HAP-1 (cell line): Measurements from ENCODE around the gene CCDC85C.
A peak's percentile ranks its signal among the peaks of the same experiment; 100 is the strongest.

Experiments
- DNase-seq, 2 experiments: peaks; one replicate each; pipeline ENCODE4 v3.0.0-alpha.2; 2016 to 2020; ENCODE audit warnings: low spot score in 2 of 2
- H3K27me3 ChIP-seq: fragments of 250-450 bp; sonication (Bioruptor Pico); 2 replicates; pipeline ENCODE4 v1.5.1; 2020; ENCODE audit warnings: low read depth, mild to moderate bottlenecking, moderate library complexity
- H3K36me3 ChIP-seq: fragments of 250-450 bp; sonication (Bioruptor Pico); replicated peaks from 2 replicates; pipeline ENCODE4 v1.5.1; 2020; ENCODE audit warnings: mild to moderate bottlenecking
- H3K4me1 ChIP-seq: fragments of 250-450 bp; sonication (Bioruptor Pico); 2 replicates; pipeline ENCODE4 v1.5.1; 2020; ENCODE audit warnings: mild to moderate bottlenecking
- H3K4me3 ChIP-seq: fragments of 250-450 bp; sonication (Bioruptor Pico); 2 replicates; pipeline ENCODE4 v1.5.1; 2020; ENCODE audit warnings: mild to moderate bottlenecking, moderate library complexity
- H3K9me3 ChIP-seq: fragments of 250-450 bp; sonication (Bioruptor Pico); 2 replicates; pipeline ENCODE4 v1.5.1; 2020; ENCODE audit warnings: mild to moderate bottlenecking, moderate library complexity
- in situ Hi-C: fragments of 300-500 bp; cut with MboI; formaldehyde crosslinking; loops from 3 replicates; pipeline ENCODE4 v1.14.3; 2020; ENCODE audit warnings: low sequenced_read_pairs, inconsistent platforms, mixed read lengths

CCDC85C gene

GRCh38 chr14:99518441-99519346 lies 85.3 kb downstream of the CCDC85C start:
- in situ Hi-C loops: no loop called here
- peak; percentile 38 to 83 for DNase-seq
- peaks cover 15% of the 10 kb centered on the region for H3K36me3 ChIP-seq

GRCh38 chr14:99517643-99518381 lies 86.2 kb downstream of the CCDC85C start:
- DNase-seq: no peak
- Histone ChIP-seq H3K36me3 (peaks cover 16% of the 10 kb centered on the region), H3K4me3 (no peak overlapping the region), H3K9me3 (no peaks in the 10 kb centered on the region), H3K4me1 (peaks cover 3% of the 10 kb centered on the region), H3K27me3 (no peaks in the 10 kb centered on the region)
- in situ Hi-C loops: no loop called here

More at GRCh38 chr14:99518441-99519346, 85.3 kb downstream of the CCDC85C start:
- Histone ChIP-seq H3K27me3 (no peaks in the 10 kb centered on the region), H3K9me3 (no peaks in the 10 kb centered on the region), H3K4me1 (peaks cover 11% of the 10 kb centered on the region), H3K4me3 (no peak overlapping the region)

- Histone ChIP-seq H3K27me3 (no peaks in the 10 kb centered on the region), H3K4me3 (no peak overlapping the region), H3K4me1 (no peaks in the 10 kb centered on the region), H3K9me3 (no peaks in the 10 kb centered on the region), H3K36me3 (peaks cover 18% of the 10 kb centered on the region)
- peak in 1 of 2 experiments; percentile 6 for DNase-seq
- in situ Hi-C loops: no loop called here
Measured at GRCh38 chr14:99516871-99517642, 87.0 kb downstream of the CCDC85C start.

- Histone ChIP-seq H3K4me1 (no peaks in the 10 kb centered on the region), H3K9me3 (no peaks in the 10 kb centered on the region), H3K4me3 (no peak overlapping the region), H3K36me3 (peaks cover 22% of the 10 kb centered on the region), H3K27me3 (no peaks in the 10 kb centered on the region)
- in situ Hi-C loops: no loop called here
- peak in 1 of 2 experiments; percentile 7 for DNase-seq
Measured at GRCh38 chr14:99516156-99516870, 87.7 kb downstream of the CCDC85C start.

GRCh38 chr14:99515301-99516155 lies 88.5 kb downstream of the CCDC85C start:
- Histone ChIP-seq H3K4me1 (no peaks in the 10 kb centered on the region), H3K4me3 (no peak overlapping the region), H3K27me3 (no peaks in the 10 kb centered on the region), H3K9me3 (no peaks in the 10 kb centered on the region), H3K36me3 (peaks cover 19% of the 10 kb centered on the region)
- in situ Hi-C loops: no loop called here
- peak in 1 of 2 experiments; percentile 6 for DNase-seq

GRCh38 chr14:99514552-99515300 lies 89.3 kb downstream of the CCDC85C start:
- DNase-seq: peak in 1 of 2 experiments; percentile 8
- Histone ChIP-seq H3K9me3 (no peaks in the 10 kb centered on the region), H3K36me3 (peaks cover 20% of the 10 kb centered on the region), H3K4me1 (no peaks in the 10 kb centered on the region), H3K27me3 (no peaks in the 10 kb centered on the region), H3K4me3 (no peak overlapping the region)
- in situ Hi-C loops: no loop called here

GRCh38 chr14:99513946-99514551 lies 90.0 kb downstream of the CCDC85C start:
- no peaks in the 10 kb centered on the region for H3K27me3 ChIP-seq
- no peak overlapping the region for H3K4me3 ChIP-seq
- no peaks in the 10 kb centered on the region for H3K9me3 ChIP-seq
- in situ Hi-C loops: no loop called here
- peaks cover 25% of the 10 kb centered on the region for H3K36me3 ChIP-seq
- peak in 1 of 2 experiments; percentile 8 for DNase-seq
- H3K4me1 ChIP-seq: no peaks in the 10 kb centered on the region

GRCh38 chr14:99513183-99513694 lies 90.8 kb downstream of the CCDC85C start:
- H3K36me3 ChIP-seq: peaks cover 34% of the 10 kb centered on the region
- DNase-seq: peak in 1 of 2 experiments; percentile 7
- no peak overlapping the region for H3K4me3 ChIP-seq
- in situ Hi-C loops: no loop called here
- no peaks in the 10 kb centered on the region for H3K4me1 ChIP-seq
- H3K27me3 ChIP-seq: no peaks in the 10 kb centered on the region
- no peaks in the 10 kb centered on the region for H3K9me3 ChIP-seq

GRCh38 chr14:99512571-99513182 lies 91.3 kb downstream of the CCDC85C start:
- H3K27me3 ChIP-seq: no peaks in the 10 kb centered on the region
- peak in 1 of 2 experiments; percentile 6 for DNase-seq
- in situ Hi-C loops: no loop called here
- H3K9me3 ChIP-seq: no peaks in the 10 kb centered on the region
- no peak overlapping the region for H3K4me3 ChIP-seq
- H3K36me3 ChIP-seq: peaks cover 38% of the 10 kb centered on the region
- H3K4me1 ChIP-seq: no peaks in the 10 kb centered on the region

GRCh38 chr14:99512110-99512449 lies 91.9 kb downstream of the CCDC85C start:
- in situ Hi-C loops: no loop called here
- no peak for DNase-seq
- H3K36me3 ChIP-seq: peaks cover 44% of the 10 kb centered on the region
- H3K27me3 ChIP-seq: no peaks in the 10 kb centered on the region
- no peak overlapping the region for H3K4me3 ChIP-seq
- H3K9me3 ChIP-seq: no peaks in the 10 kb centered on the region
- no peaks in the 10 kb centered on the region for H3K4me1 ChIP-seq

- no peaks in the 10 kb centered on the region for H3K9me3 ChIP-seq
- peak in 1 of 2 experiments; percentile 51 for DNase-seq
- no peak overlapping the region for H3K4me3 ChIP-seq
- H3K36me3 ChIP-seq: peaks cover 49% of the 10 kb centered on the region
- in situ Hi-C loops: no loop called here
- no peaks in the 10 kb centered on the region for H3K27me3 ChIP-seq
- no peaks in the 10 kb centered on the region for H3K4me1 ChIP-seq
Measured at GRCh38 chr14:99511421-99512109, 92.4 kb downstream of the CCDC85C start.
